ENCODE measurements around the gene DHRS7B.
"Not testable (repeated sequence)": the region's sequence is repeated elsewhere in the genome, so short reads cannot be mapped to it uniquely, and the experiment has no call there.

Gene DHRS7B

DNA sequence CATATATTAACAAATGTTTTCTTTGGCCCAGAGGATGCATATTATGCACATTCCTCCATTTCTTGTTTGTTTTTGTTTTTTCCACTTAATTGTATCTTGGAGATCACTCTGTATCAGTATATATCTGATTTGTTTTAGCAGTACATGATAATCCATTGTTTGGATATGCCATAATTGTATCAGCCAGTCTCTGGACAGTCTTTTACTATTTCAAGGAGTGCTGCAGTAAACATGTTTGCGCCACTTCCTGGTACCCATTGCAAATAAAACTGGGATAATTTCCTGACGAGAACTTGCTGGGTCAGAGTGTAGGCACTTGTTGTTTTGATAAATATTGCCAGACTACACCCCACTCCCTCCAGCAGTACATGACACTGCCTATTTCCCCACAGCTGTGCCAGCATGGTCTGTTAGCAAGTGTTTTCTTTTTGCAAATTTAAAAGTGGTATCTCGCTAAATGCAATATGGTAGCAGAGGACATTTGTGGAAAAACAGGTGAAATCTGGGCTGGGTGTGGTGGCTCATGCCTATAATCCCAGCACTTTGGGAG lies 92.1 kb downstream of the DHRS7B start:
- Histone ChIP-seq H4K20me1 (ENCODE audit: insufficient read depth, low read length) (no peaks in the 10 kb centered on the region), H3K9ac (ENCODE audit: low read length) (no peak overlapping the region), H3K4me1 (ENCODE audit: low read length) (0 out of 2 replicates have a peak, but pooled peaks cover 3% of the 10 kb centered on the region), H3K27ac (ENCODE audit: low read length) (no peak overlapping the region), H2AFZ (ENCODE audit: low read depth, low read length) (no peak overlapping the region), H3K79me2 (ENCODE audit: low read length) (peaks cover 16% of the 10 kb centered on the region), H3K36me3 (replicated peaks; ENCODE audit: low read depth, low read length) (no peaks in the 10 kb centered on the region), H3K9me3 (ENCODE audit: insufficient read depth, low read length) (no peaks in the 10 kb centered on the region), H3K4me3 (ENCODE audit: low read length) (no peak overlapping the region), H3K27me3 (ENCODE audit: low read depth, low read length) (no peaks in the 10 kb centered on the region), H3K4me2 (ENCODE audit: low read length) (no peak overlapping the region)
- no peak for TF ChIP-seq EZH2phosphoT487 (IDR thresholded peaks at IDR 0.05; ENCODE audit: low read depth)
- TF ChIP-seq, protein P1, sequence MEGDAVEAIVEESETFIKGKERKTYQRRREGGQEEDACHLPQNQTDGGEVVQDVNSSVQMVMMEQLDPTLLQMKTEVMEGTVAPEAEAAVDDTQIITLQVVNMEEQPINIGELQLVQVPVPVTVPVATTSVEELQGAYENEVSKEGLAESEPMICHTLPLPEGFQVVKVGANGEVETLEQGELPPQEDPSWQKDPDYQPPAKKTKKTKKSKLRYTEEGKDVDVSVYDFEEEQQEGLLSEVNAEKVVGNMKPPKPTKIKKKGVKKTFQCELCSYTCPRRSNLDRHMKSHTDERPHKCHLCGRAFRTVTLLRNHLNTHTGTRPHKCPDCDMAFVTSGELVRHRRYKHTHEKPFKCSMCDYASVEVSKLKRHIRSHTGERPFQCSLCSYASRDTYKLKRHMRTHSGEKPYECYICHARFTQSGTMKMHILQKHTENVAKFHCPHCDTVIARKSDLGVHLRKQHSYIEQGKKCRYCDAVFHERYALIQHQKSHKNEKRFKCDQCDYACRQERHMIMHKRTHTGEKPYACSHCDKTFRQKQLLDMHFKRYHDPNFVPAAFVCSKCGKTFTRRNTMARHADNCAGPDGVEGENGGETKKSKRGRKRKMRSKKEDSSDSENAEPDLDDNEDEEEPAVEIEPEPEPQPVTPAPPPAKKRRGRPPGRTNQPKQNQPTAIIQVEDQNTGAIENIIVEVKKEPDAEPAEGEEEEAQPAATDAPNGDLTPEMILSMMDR (IDR thresholded peaks at IDR 0.05; ENCODE audit: low read depth, low read length), result no peak

DNA sequence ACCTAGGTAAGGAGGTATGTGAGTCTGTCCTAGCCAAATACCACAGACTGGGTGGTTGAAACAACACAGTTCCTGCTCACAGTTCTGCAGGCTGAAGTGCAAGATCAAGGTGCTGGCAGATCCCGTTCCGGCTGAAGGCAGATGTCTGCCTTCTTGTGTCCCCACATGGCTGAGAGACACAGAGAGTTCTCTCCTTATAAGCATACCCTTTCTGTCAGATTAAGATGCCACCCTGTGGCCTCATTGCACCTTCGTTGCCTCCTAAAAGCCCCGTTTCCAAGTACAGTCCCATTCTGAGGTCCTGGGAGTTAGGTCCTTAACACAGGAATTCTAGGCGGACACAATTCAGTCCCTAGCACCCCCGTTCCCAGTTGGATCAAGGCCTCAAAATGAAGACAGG lies 96.3 kb downstream of the DHRS7B start:
- Histone ChIP-seq H3K4me3 (ENCODE audit: low read length) (no peak overlapping the region), H3K4me1 (ENCODE audit: low read length) (no peaks in the 10 kb centered on the region), H3K27me3 (ENCODE audit: low read depth, low read length) (no peaks in the 10 kb centered on the region), H3K4me2 (ENCODE audit: low read length) (no peak overlapping the region), H2AFZ (ENCODE audit: low read depth, low read length) (no peak overlapping the region), H3K9me3 (ENCODE audit: insufficient read depth, low read length) (no peaks in the 10 kb centered on the region), H3K27ac (ENCODE audit: low read length) (no peak overlapping the region), H3K79me2 (ENCODE audit: low read length) (no peaks in the 10 kb centered on the region), H4K20me1 (ENCODE audit: insufficient read depth, low read length) (no peaks in the 10 kb centered on the region), H3K36me3 (replicated peaks; ENCODE audit: low read depth, low read length) (no peaks in the 10 kb centered on the region), H3K9ac (ENCODE audit: low read length) (no peak overlapping the region)
- TF ChIP-seq, protein P1 (IDR thresholded peaks at IDR 0.05; ENCODE audit: low read depth, low read length), result no peak
- TF ChIP-seq EZH2phosphoT487 (IDR thresholded peaks at IDR 0.05; ENCODE audit: low read depth), result no peak

DNA sequence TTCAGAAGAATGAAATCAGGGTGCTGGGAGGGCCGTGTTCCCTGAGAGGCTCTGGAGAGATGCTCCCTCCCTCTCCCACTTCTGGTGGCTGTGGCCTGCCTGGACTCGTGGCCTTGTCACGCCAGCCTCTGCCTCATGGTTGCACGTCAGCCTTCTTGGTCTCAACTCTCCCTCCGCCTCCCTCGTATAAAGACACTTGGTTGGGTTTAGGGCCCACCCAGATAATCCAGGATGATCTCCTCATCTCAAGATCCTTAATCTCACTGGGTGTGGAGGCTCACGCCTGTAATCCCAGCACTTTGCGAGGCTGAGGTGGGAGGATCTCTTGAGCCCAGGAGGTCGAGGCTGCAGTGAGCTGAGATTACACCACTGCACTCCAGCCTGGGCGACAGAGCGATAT lies 100.5 kb downstream of the DHRS7B start:
- not testable (repeated sequence) for H3K27ac ChIP-seq (ENCODE audit: low read length); H3K9ac ChIP-seq (ENCODE audit: low read length); H4K20me1 ChIP-seq (ENCODE audit: insufficient read depth, low read length); H3K4me3 ChIP-seq (ENCODE audit: low read length); H2AFZ ChIP-seq (ENCODE audit: low read depth, low read length); H3K4me2 ChIP-seq (ENCODE audit: low read length); H3K79me2 ChIP-seq (ENCODE audit: low read length); H3K36me3 ChIP-seq (replicated peaks; ENCODE audit: low read depth, low read length); H3K27me3 ChIP-seq (ENCODE audit: low read depth, low read length); H3K4me1 ChIP-seq (ENCODE audit: low read length); H3K9me3 ChIP-seq (ENCODE audit: insufficient read depth, low read length)

DNA sequence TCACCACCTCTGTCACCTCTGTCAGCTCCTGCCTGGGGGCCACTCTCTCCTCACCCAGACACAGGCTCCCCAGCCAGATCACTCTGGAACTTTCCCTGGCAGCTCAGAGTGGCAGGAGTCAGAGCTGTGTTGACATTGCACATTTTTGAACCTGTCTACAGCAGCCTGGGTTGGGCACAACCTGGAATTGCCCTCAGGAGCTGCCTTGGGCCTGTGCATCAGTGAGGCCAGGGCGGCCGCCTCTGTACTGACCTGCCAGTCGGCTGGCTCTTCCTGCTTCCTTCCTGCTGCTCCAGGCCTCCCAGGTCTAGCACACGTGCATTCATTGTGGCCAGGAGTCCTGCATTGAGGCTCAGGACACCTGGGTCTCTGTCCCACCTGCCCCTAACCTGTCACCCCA lies 101.3 kb downstream of the DHRS7B start:
- Histone ChIP-seq H3K27me3 (ENCODE audit: low read depth, low read length) (no peaks in the 10 kb centered on the region), H3K4me1 (ENCODE audit: low read length) (no peaks in the 10 kb centered on the region), H3K9me3 (ENCODE audit: insufficient read depth, low read length) (no peaks in the 10 kb centered on the region), H3K36me3 (replicated peaks; ENCODE audit: low read depth, low read length) (no peaks in the 10 kb centered on the region), H3K9ac (ENCODE audit: low read length) (no peak overlapping the region), H3K4me3 (ENCODE audit: low read length) (no peak overlapping the region), H3K27ac (ENCODE audit: low read length) (no peak overlapping the region), H3K4me2 (ENCODE audit: low read length) (no peak overlapping the region), H4K20me1 (ENCODE audit: insufficient read depth, low read length) (no peaks in the 10 kb centered on the region), H2AFZ (ENCODE audit: low read depth, low read length) (no peak overlapping the region), H3K79me2 (ENCODE audit: low read length) (no peaks in the 10 kb centered on the region)
- TF ChIP-seq, protein P1 (IDR thresholded peaks at IDR 0.05; ENCODE audit: low read depth, low read length), result no peak
- TF ChIP-seq EZH2phosphoT487 (IDR thresholded peaks at IDR 0.05; ENCODE audit: low read depth), result no peak

DNA sequence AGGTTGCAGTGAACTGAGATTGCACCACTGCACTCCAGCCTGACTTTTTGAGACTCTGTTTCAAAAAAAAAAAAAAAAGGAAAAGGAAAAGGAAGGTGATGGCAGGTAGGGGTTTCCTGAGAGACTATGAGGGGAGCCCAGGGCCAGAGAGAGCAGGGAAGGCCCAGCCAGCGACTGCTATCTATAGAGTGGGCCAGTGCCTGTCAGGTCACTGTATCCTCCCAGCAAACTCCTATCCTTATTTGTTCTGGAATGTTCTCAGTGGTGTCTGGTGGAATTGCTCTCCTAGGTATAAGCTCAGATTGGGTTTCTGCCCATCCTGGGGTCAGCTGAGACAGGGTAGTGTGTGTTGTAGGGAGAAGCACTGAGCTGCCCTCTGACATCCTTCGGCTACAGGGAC lies 102.1 kb downstream of the DHRS7B start:
- Histone ChIP-seq H4K20me1 (ENCODE audit: insufficient read depth, low read length) (no peaks in the 10 kb centered on the region), H3K79me2 (ENCODE audit: low read length) (no peaks in the 10 kb centered on the region), H3K27ac (ENCODE audit: low read length) (no peak overlapping the region), H3K4me3 (ENCODE audit: low read length) (no peak overlapping the region), H3K27me3 (ENCODE audit: low read depth, low read length) (no peaks in the 10 kb centered on the region), H3K9ac (ENCODE audit: low read length) (no peak overlapping the region), H3K9me3 (ENCODE audit: insufficient read depth, low read length) (no peaks in the 10 kb centered on the region), H2AFZ (ENCODE audit: low read depth, low read length) (no peak overlapping the region), H3K4me1 (ENCODE audit: low read length) (no peaks in the 10 kb centered on the region), H3K4me2 (ENCODE audit: low read length) (no peak overlapping the region), H3K36me3 (replicated peaks; ENCODE audit: low read depth, low read length) (no peaks in the 10 kb centered on the region)
- TF ChIP-seq EZH2phosphoT487 (IDR thresholded peaks at IDR 0.05; ENCODE audit: low read depth), result no peak
- TF ChIP-seq, protein P1 (IDR thresholded peaks at IDR 0.05; ENCODE audit: low read depth, low read length), result no peak
